ENCODE data around the gene EDEM1. TPM values are rescaled to one million over a fixed set of nuclear protein-coding genes. Genes with fewer than 3 reads are reported as not detected.
"Not testable (repeated sequence)": the region's sequence is repeated elsewhere in the genome, so short reads cannot be mapped to it uniquely, and the experiment has no call there.

Gene EDEM1
- total and polyA plus RNA-seq, 2 donors = 31.7 to 59.1 TPM

DNA sequence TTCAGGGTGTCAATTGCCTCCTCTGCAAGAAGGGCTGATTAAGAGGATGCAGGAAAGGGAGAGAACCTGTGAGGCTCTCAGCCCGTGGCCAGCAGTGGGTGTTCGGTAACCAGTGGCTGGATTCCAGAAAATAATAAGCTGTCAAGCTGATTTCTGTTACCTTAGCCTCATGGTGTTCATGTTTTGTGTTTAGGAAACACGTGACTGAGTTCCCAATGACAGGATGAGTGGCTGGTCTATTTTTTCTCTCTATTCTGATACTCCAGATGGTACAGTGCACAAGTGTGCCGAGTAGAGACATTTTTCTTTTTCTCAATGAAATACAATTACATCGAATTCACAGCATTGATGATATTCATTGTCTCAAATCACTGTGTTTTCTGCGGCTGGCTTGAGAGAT is 43.6 kb downstream of the EDEM1 start:
- Histone ChIP-seq H3K4me1 (ENCODE audit: control insufficient read depth in 2 of 2, insufficient read depth in 2 of 2, low read length in 2 of 2) (no peaks in the 10 kb centered on the region), H3K27ac (ENCODE audit: low read depth in 1 of 2, low read length in 1 of 2) (no peak overlapping the region), H3K36me3 (ENCODE audit: control insufficient read depth in 2 of 2, insufficient read depth in 2 of 2, low read length in 1 of 2) (no peaks in the 10 kb centered on the region), H3K4me3 (ENCODE audit: low read length in 2 of 2) (no peak overlapping the region), H3K9me3 (ENCODE audit: control insufficient read depth in 2 of 2, insufficient read depth in 1 of 2, low read length in 1 of 2) (no peaks in the 10 kb centered on the region), H3K27me3 (ENCODE audit: control insufficient read depth in 2 of 2, insufficient read depth in 1 of 2, low read length in 1 of 2) (no peaks in the 10 kb centered on the region)
- WGBS = 57% methylated on average over 6 of the region's 6 CpGs
- DNase-seq (ENCODE audit: low read depth in 6 of 9, low spot score in 9 of 9) = no peak

DNA sequence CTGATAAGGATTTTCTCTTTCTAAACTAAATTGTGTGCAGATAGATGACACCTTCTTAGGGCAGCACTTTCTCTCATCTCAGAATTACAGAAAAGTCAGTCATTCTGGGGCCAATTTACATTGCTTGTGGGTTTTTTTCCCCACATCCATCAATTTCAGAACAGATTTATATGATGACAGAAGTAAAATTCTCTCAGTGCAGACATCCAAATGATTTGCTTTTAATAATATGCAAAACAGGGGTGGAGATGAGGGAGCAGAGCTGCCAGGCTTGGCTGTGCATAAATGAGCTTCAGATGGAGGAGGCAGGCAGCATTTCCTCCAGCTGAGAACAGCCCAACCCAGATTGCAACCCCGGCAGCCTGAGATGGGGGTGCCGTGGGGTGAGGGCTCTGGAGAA is 44.0 kb downstream of the EDEM1 start:
- no peaks in the 10 kb centered on the region for H3K4me1 ChIP-seq (ENCODE audit: control insufficient read depth in 2 of 2, insufficient read depth in 2 of 2, low read length in 2 of 2)
- no peaks in the 10 kb centered on the region for H3K9me3 ChIP-seq (ENCODE audit: control insufficient read depth in 2 of 2, insufficient read depth in 1 of 2, low read length in 1 of 2)
- no peaks in the 10 kb centered on the region for H3K27me3 ChIP-seq (ENCODE audit: control insufficient read depth in 2 of 2, insufficient read depth in 1 of 2, low read length in 1 of 2)
- 73% methylated on average over 2 of the region's 2 CpGs for WGBS
- H3K27ac ChIP-seq (ENCODE audit: low read depth in 1 of 2, low read length in 1 of 2) = no peak overlapping the region
- H3K4me3 ChIP-seq (ENCODE audit: low read length in 2 of 2) = no peak overlapping the region
- H3K36me3 ChIP-seq (ENCODE audit: control insufficient read depth in 2 of 2, insufficient read depth in 2 of 2, low read length in 1 of 2) = no peaks in the 10 kb centered on the region
- DNase-seq (ENCODE audit: low read depth in 6 of 9, low spot score in 9 of 9) = no peak

GRCh38 chr3:5232570-5232969 is 45.1 kb downstream of the EDEM1 start:
- H3K36me3 ChIP-seq (ENCODE audit: control insufficient read depth in 2 of 2, insufficient read depth in 2 of 2, low read length in 1 of 2) = no peaks in the 10 kb centered on the region
- no peaks in the 10 kb centered on the region for H3K27me3 ChIP-seq (ENCODE audit: control insufficient read depth in 2 of 2, insufficient read depth in 1 of 2, low read length in 1 of 2)
- no peak for DNase-seq (ENCODE audit: low read depth in 6 of 9, low spot score in 9 of 9)
- no peaks in the 10 kb centered on the region for H3K4me1 ChIP-seq (ENCODE audit: control insufficient read depth in 2 of 2, insufficient read depth in 2 of 2, low read length in 2 of 2)
- no peaks in the 10 kb centered on the region for H3K9me3 ChIP-seq (ENCODE audit: control insufficient read depth in 2 of 2, insufficient read depth in 1 of 2, low read length in 1 of 2)
- no peak overlapping the region for H3K27ac ChIP-seq (ENCODE audit: low read depth in 1 of 2, low read length in 1 of 2)
- WGBS = 92% methylated on average over 6 of the region's 6 CpGs
- no peak overlapping the region for H3K4me3 ChIP-seq (ENCODE audit: low read length in 2 of 2)

GRCh38 chr3:5233026-5233425 is 45.5 kb downstream of the EDEM1 start:
- no peaks in the 10 kb centered on the region for H3K36me3 ChIP-seq (ENCODE audit: control insufficient read depth in 2 of 2, insufficient read depth in 2 of 2, low read length in 1 of 2)
- 77% methylated on average over 2 of the region's 2 CpGs for WGBS
- no peak for DNase-seq (ENCODE audit: low read depth in 6 of 9, low spot score in 9 of 9)
- no peaks in the 10 kb centered on the region for H3K4me1 ChIP-seq (ENCODE audit: control insufficient read depth in 2 of 2, insufficient read depth in 2 of 2, low read length in 2 of 2)
- H3K27me3 ChIP-seq (ENCODE audit: control insufficient read depth in 2 of 2, insufficient read depth in 1 of 2, low read length in 1 of 2) = no peaks in the 10 kb centered on the region
- no peaks in the 10 kb centered on the region for H3K9me3 ChIP-seq (ENCODE audit: control insufficient read depth in 2 of 2, insufficient read depth in 1 of 2, low read length in 1 of 2)
- H3K4me3 ChIP-seq (ENCODE audit: low read length in 2 of 2) = no peak overlapping the region
- no peak overlapping the region for H3K27ac ChIP-seq (ENCODE audit: low read depth in 1 of 2, low read length in 1 of 2)

- Histone ChIP-seq H3K27ac (ENCODE audit: low read depth in 1 of 2, low read length in 1 of 2) (no peak overlapping the region), H3K36me3 (ENCODE audit: control insufficient read depth in 2 of 2, insufficient read depth in 2 of 2, low read length in 1 of 2) (no peaks in the 10 kb centered on the region), H3K27me3 (ENCODE audit: control insufficient read depth in 2 of 2, insufficient read depth in 1 of 2, low read length in 1 of 2) (no peaks in the 10 kb centered on the region), H3K4me1 (ENCODE audit: control insufficient read depth in 2 of 2, insufficient read depth in 2 of 2, low read length in 2 of 2) (no peaks in the 10 kb centered on the region), H3K4me3 (ENCODE audit: low read length in 2 of 2) (no peak overlapping the region), H3K9me3 (ENCODE audit: control insufficient read depth in 2 of 2, insufficient read depth in 1 of 2, low read length in 1 of 2) (no peaks in the 10 kb centered on the region)
- DNase-seq (ENCODE audit: low read depth in 6 of 9, low spot score in 9 of 9) = no peak
- 97% methylated on average over 7 of the region's 7 CpGs for WGBS
Observed at GRCh38 chr3:5235655-5236054, 48.1 kb downstream of the EDEM1 start.

DNA sequence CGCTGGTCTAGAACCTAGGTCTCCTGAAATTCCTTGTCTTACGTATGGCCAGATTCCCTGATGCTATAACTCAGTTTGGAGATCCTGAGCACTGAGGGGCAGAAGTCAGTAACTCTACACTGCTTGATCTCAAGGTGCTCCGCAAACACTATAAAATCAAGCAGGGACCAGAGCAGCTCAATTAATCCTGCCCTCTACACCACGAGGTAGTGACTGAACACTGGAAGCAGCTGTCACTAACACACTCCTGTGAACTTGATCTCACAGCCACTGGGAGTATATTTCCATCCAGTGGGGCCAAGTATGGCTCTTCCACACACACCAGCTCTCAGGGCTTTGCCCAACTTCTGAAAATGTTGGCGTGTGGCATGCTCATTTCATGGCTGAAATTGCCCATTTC is 51.0 kb downstream of the EDEM1 start:
- WGBS = 79% methylated on average over 5 of the region's 5 CpGs
- H3K4me1 ChIP-seq (ENCODE audit: control insufficient read depth in 2 of 2, insufficient read depth in 2 of 2, low read length in 2 of 2) = no peaks in the 10 kb centered on the region
- no peak for DNase-seq (ENCODE audit: low read depth in 6 of 9, low spot score in 9 of 9)
- H3K9me3 ChIP-seq (ENCODE audit: control insufficient read depth in 2 of 2, insufficient read depth in 1 of 2, low read length in 1 of 2) = peaks cover 0 to 3% of the 10 kb centered on the region in 2 donors
- H3K4me3 ChIP-seq (ENCODE audit: low read length in 2 of 2) = no peak overlapping the region
- H3K36me3 ChIP-seq (ENCODE audit: control insufficient read depth in 2 of 2, insufficient read depth in 2 of 2, low read length in 1 of 2) = no peaks in the 10 kb centered on the region
- H3K27ac ChIP-seq (ENCODE audit: low read depth in 1 of 2, low read length in 1 of 2) = no peak overlapping the region
- H3K27me3 ChIP-seq (ENCODE audit: control insufficient read depth in 2 of 2, insufficient read depth in 1 of 2, low read length in 1 of 2) = no peaks in the 10 kb centered on the region

GRCh38 chr3:5239602-5240001 is 52.1 kb downstream of the EDEM1 start:
- WGBS = 85% methylated on average over 4 of the region's 4 CpGs
- Histone ChIP-seq H3K9me3 (ENCODE audit: control insufficient read depth in 2 of 2, insufficient read depth in 1 of 2, low read length in 1 of 2) (peaks cover 0 to 3% of the 10 kb centered on the region in 2 donors), H3K4me1 (ENCODE audit: control insufficient read depth in 2 of 2, insufficient read depth in 2 of 2, low read length in 2 of 2) (no peaks in the 10 kb centered on the region), H3K27ac (ENCODE audit: low read depth in 1 of 2, low read length in 1 of 2) (no peak overlapping the region), H3K4me3 (ENCODE audit: low read length in 2 of 2) (no peak overlapping the region), H3K27me3 (ENCODE audit: control insufficient read depth in 2 of 2, insufficient read depth in 1 of 2, low read length in 1 of 2) (no peaks in the 10 kb centered on the region), H3K36me3 (ENCODE audit: control insufficient read depth in 2 of 2, insufficient read depth in 2 of 2, low read length in 1 of 2) (no peaks in the 10 kb centered on the region)
- DNase-seq (ENCODE audit: low read depth in 6 of 9, low spot score in 9 of 9) = no peak

DNA sequence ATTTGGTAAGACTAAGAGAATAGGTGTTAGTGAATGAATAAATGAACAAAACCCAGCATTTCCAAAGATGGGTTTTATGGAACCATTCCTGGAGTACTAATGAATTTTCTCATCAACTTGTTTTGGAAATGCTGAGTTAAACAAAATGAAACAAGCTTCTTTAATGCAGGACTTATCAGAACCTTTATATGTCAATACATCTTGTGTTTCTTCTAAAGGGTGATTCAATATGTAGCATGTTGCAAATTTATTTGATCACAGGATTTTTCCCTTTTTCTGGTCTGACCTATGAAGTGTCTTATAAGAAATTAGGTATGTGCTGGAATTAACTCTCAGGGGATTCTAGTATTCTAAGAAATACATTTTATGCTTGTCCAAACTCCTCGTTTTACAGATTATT is 53.2 kb downstream of the EDEM1 start:
- no peaks in the 10 kb centered on the region for H3K36me3 ChIP-seq (ENCODE audit: control insufficient read depth in 2 of 2, insufficient read depth in 2 of 2, low read length in 1 of 2)
- H3K4me1 ChIP-seq (ENCODE audit: control insufficient read depth in 2 of 2, insufficient read depth in 2 of 2, low read length in 2 of 2) = no peaks in the 10 kb centered on the region
- H3K27me3 ChIP-seq (ENCODE audit: control insufficient read depth in 2 of 2, insufficient read depth in 1 of 2, low read length in 1 of 2) = no peaks in the 10 kb centered on the region
- H3K4me3 ChIP-seq (ENCODE audit: low read length in 2 of 2) = no peak overlapping the region
- 88% methylated on average over 1 of the region's 1 CpG for WGBS
- H3K9me3 ChIP-seq (ENCODE audit: control insufficient read depth in 2 of 2, insufficient read depth in 1 of 2, low read length in 1 of 2) = peaks cover 0 to 3% of the 10 kb centered on the region in 2 donors
- H3K27ac ChIP-seq (ENCODE audit: low read depth in 1 of 2, low read length in 1 of 2) = no peak overlapping the region
- no peak for DNase-seq (ENCODE audit: low read depth in 6 of 9, low spot score in 9 of 9)

DNA sequence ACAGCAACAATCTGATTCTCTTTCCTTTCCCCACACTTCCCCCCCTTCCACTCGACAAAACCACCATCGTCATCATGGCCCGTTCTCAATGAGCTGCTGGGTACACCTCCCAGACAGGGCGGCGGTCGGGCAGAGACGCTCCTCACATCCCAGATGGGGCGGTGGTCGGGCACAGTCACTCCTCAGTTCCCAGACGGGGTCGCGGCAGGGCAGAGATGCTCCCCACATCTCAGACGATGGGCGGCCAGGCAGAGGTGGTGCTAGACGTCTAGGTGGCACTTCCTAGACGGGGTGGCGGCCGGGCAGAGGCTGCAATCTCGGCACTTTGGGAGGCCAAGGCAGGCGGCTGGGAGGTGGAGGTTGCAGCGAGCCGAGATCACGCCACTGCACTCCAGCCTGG is 55.3 kb downstream of the EDEM1 start:
- not testable (repeated sequence) for DNase-seq (ENCODE audit: low read depth in 6 of 9, low spot score in 9 of 9); H3K9me3 ChIP-seq (ENCODE audit: control insufficient read depth in 2 of 2, insufficient read depth in 1 of 2, low read length in 1 of 2); H3K27me3 ChIP-seq (ENCODE audit: control insufficient read depth in 2 of 2, insufficient read depth in 1 of 2, low read length in 1 of 2); H3K27ac ChIP-seq (ENCODE audit: low read depth in 1 of 2, low read length in 1 of 2); H3K4me1 ChIP-seq (ENCODE audit: control insufficient read depth in 2 of 2, insufficient read depth in 2 of 2, low read length in 2 of 2); H3K36me3 ChIP-seq (ENCODE audit: control insufficient read depth in 2 of 2, insufficient read depth in 2 of 2, low read length in 1 of 2); H3K4me3 ChIP-seq (ENCODE audit: low read length in 2 of 2)
- WGBS = 92% methylated on average over 23 of the region's 23 CpGs

GRCh38 chr3:5245927-5246326 is 58.4 kb downstream of the EDEM1 start:
- no peaks in the 10 kb centered on the region for H3K27me3 ChIP-seq (ENCODE audit: control insufficient read depth in 2 of 2, insufficient read depth in 1 of 2, low read length in 1 of 2)
- no peak overlapping the region for H3K4me3 ChIP-seq (ENCODE audit: low read length in 2 of 2)
- H3K9me3 ChIP-seq (ENCODE audit: control insufficient read depth in 2 of 2, insufficient read depth in 1 of 2, low read length in 1 of 2) = peaks cover 0 to 3% of the 10 kb centered on the region in 2 donors
- no peak for DNase-seq (ENCODE audit: low read depth in 6 of 9, low spot score in 9 of 9)
- no peak overlapping the region for H3K27ac ChIP-seq (ENCODE audit: low read depth in 1 of 2, low read length in 1 of 2)
- no peaks in the 10 kb centered on the region for H3K4me1 ChIP-seq (ENCODE audit: control insufficient read depth in 2 of 2, insufficient read depth in 2 of 2, low read length in 2 of 2)
- no peaks in the 10 kb centered on the region for H3K36me3 ChIP-seq (ENCODE audit: control insufficient read depth in 2 of 2, insufficient read depth in 2 of 2, low read length in 1 of 2)
